ENCODE measurements around the gene ARVCF.
"Not testable (repeated sequence)": the region's sequence is repeated elsewhere in the genome, so short reads cannot be mapped to it uniquely, and the experiment has no call there.

The ARVCF gene

DNA sequence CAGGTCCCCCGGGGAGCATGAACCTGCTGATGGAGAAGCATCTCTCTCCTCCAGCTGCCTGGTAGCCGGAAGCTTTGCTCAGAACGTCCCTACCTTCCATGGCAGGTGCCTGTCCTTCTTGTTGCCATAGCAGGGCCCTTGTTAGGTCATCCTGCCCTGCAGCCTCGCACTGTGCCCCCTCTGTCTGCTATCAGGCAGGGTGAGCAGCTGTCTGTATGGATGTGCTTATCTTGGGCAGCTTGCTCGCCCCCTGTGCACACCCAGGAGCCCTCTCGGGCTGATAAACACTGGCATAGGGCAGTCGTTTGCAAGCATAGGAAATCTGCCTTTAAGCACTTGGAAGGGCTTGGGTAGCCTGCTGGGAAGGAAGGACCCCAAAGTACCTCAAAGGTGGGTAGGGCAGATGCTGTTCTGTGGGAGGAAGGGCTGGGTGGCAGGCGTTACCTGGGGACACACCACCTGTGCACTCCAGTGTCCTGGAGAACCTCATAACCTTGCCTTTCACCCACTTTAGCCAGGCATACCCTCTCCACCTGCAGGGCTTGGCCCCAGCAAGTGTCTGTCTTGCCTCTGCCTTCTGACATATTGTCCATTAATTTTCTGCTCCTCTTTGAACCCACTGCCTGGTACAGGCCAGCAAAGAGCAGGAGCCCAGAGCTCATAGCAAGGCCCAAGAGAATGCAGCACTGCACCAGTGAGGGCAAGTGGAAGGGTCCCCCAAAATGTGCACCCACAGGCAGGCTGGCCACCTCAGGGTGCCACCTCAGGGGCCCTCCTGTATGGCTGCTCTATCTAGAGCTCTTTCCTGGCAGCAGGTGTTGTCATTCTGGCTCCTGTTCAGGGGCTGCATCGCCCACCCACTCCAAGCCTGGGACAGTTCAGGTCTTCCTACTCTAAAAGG, 83.0 kb downstream of the ARVCF start:
- H3K27me3 ChIP-seq (replicated peaks; ENCODE audit: control insufficient read depth, insufficient read depth, low read length, poor library complexity, severe bottlenecking), result no peaks in the 10 kb centered on the region
- H3K27ac ChIP-seq (ENCODE audit: insufficient read depth, low read length, poor library complexity, severe bottlenecking), result no peak overlapping the region
- no peaks in the 10 kb centered on the region for H3K4me1 ChIP-seq (ENCODE audit: control insufficient read depth, insufficient read depth, low read length, poor library complexity, severe bottlenecking)
- peaks cover 3% of the 10 kb centered on the region for H3K36me3 ChIP-seq (ENCODE audit: control insufficient read depth, insufficient read depth, low read length)
- H3K4me3 ChIP-seq (ENCODE audit: insufficient read depth, low read depth, low read length, poor library complexity, severe bottlenecking), result no peak overlapping the region
- DNase-seq, result no peak
- H3K9me3 ChIP-seq (ENCODE audit: control insufficient read depth, low read length), result no peaks in the 10 kb centered on the region

GRCh38 chr22:19932367-19933206, 84.0 kb downstream of the ARVCF start:
- H3K27me3 ChIP-seq (replicated peaks; ENCODE audit: control insufficient read depth, insufficient read depth, low read length, poor library complexity, severe bottlenecking), result no peaks in the 10 kb centered on the region
- no peak overlapping the region for H3K4me3 ChIP-seq (ENCODE audit: insufficient read depth, low read depth, low read length, poor library complexity, severe bottlenecking)
- no peak for DNase-seq
- H3K36me3 ChIP-seq (ENCODE audit: control insufficient read depth, insufficient read depth, low read length), result peaks cover 3% of the 10 kb centered on the region
- no peaks in the 10 kb centered on the region for H3K4me1 ChIP-seq (ENCODE audit: control insufficient read depth, insufficient read depth, low read length, poor library complexity, severe bottlenecking)
- H3K27ac ChIP-seq (ENCODE audit: insufficient read depth, low read length, poor library complexity, severe bottlenecking), result no peak overlapping the region
- no peaks in the 10 kb centered on the region for H3K9me3 ChIP-seq (ENCODE audit: control insufficient read depth, low read length)

DNA sequence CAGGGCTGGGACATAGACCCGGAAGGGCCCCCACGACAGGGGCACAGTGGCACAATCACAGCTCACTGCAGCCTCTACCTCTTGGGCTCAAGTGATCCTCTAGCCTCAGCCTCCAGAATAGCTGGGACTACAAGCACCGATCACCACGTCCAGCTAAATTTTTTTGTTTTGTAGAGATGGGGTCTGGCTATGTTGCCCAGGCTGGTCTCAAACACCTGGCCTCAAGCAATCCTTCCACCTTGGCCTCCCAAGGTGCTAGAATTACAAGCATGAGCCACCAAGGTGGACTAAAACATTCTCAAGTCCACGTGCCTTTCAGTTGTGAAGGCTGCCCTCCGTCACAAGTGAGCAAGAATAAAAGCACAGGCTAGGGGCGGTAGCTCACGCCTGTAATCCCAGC, 85.1 kb downstream of the ARVCF start:
- H3K36me3 ChIP-seq (ENCODE audit: control insufficient read depth, insufficient read depth, low read length), result peaks cover under 1% of the 10 kb centered on the region
- no peaks in the 10 kb centered on the region for H3K4me1 ChIP-seq (ENCODE audit: control insufficient read depth, insufficient read depth, low read length, poor library complexity, severe bottlenecking)
- DNase-seq, result no peak
- no peak overlapping the region for H3K27ac ChIP-seq (ENCODE audit: insufficient read depth, low read length, poor library complexity, severe bottlenecking)
- H3K4me3 ChIP-seq (ENCODE audit: insufficient read depth, low read depth, low read length, poor library complexity, severe bottlenecking), result no peak overlapping the region
- no peaks in the 10 kb centered on the region for H3K27me3 ChIP-seq (replicated peaks; ENCODE audit: control insufficient read depth, insufficient read depth, low read length, poor library complexity, severe bottlenecking)
- H3K9me3 ChIP-seq (ENCODE audit: control insufficient read depth, low read length), result no peaks in the 10 kb centered on the region

- H3K27ac ChIP-seq (ENCODE audit: insufficient read depth, low read length, poor library complexity, severe bottlenecking), result no peak overlapping the region
- DNase-seq, result no peak
Measured at GRCh38 chr22:19930551-19931486, 85.8 kb downstream of the ARVCF start.

DNA sequence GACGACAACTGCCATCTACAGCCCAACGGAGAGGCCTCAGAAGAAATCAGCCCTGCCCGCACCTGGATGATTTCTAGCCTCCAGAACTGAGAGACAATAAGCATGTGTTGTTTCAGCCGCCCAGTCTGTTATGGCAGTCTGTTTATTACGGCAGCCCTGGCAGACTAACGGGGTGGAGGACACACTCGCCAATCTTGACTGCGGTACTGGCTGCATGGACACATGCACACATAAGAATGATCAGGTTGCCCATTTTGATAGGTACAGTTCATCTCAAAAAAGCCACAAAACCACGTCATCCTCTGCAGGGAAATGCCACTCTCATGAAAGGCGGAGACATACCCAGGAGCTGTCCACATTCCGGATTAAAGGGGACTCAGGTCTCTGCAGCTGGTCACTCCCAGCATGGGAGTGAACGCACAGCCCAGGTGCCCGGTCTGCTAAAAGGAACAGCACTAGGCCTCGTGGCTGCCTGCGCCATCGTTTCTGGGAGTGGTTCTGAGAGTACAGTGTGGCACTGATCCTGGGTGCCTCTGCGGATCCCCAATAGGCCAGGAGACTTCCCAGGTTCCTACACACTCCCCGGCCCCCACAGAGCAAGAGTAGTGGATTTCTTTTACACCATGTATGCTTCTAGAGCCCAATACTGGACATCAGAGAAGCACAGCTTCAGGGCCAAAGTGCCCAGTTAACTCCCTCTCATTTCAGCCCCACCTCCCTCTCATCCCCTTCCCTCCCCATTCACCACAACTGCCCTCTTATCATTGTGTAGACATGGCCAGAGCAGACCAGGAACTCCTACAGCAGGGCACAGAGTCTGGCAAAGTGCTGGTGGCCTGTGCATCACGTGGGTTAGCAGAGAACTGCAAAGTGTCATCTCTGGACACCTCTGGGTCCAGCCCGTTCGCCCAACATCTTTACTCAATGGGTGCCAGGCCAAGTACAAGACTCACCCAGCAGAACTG, 86.8 kb downstream of the ARVCF start:
- no peaks in the 10 kb centered on the region for H3K27me3 ChIP-seq (replicated peaks; ENCODE audit: control insufficient read depth, insufficient read depth, low read length, poor library complexity, severe bottlenecking)
- H3K36me3 ChIP-seq (ENCODE audit: control insufficient read depth, insufficient read depth, low read length), result no peaks in the 10 kb centered on the region
- no peak for DNase-seq
- H3K4me1 ChIP-seq (ENCODE audit: control insufficient read depth, insufficient read depth, low read length, poor library complexity, severe bottlenecking), result no peaks in the 10 kb centered on the region
- H3K27ac ChIP-seq (ENCODE audit: insufficient read depth, low read length, poor library complexity, severe bottlenecking), result no peak overlapping the region
- H3K9me3 ChIP-seq (ENCODE audit: control insufficient read depth, low read length), result no peaks in the 10 kb centered on the region
- no peak overlapping the region for H3K4me3 ChIP-seq (ENCODE audit: insufficient read depth, low read depth, low read length, poor library complexity, severe bottlenecking)

More at GRCh38 chr22:19930551-19931486, 85.8 kb downstream of the ARVCF start:
- no peaks in the 10 kb centered on the region for H3K27me3 ChIP-seq (replicated peaks; ENCODE audit: control insufficient read depth, insufficient read depth, low read length, poor library complexity, severe bottlenecking)
- no peaks in the 10 kb centered on the region for H3K9me3 ChIP-seq (ENCODE audit: control insufficient read depth, low read length)
- H3K4me1 ChIP-seq (ENCODE audit: control insufficient read depth, insufficient read depth, low read length, poor library complexity, severe bottlenecking), result no peaks in the 10 kb centered on the region
- H3K4me3 ChIP-seq (ENCODE audit: insufficient read depth, low read depth, low read length, poor library complexity, severe bottlenecking), result no peak overlapping the region
- no peaks in the 10 kb centered on the region for H3K36me3 ChIP-seq (ENCODE audit: control insufficient read depth, insufficient read depth, low read length)

GRCh38 chr22:19928207-19928606, 88.4 kb downstream of the ARVCF start:
- DNase-seq, result no peak
- no peak overlapping the region for H3K4me3 ChIP-seq (ENCODE audit: insufficient read depth, low read depth, low read length, poor library complexity, severe bottlenecking)
- no peak overlapping the region for H3K27ac ChIP-seq (ENCODE audit: insufficient read depth, low read length, poor library complexity, severe bottlenecking)
- peaks cover 7% of the 10 kb centered on the region for H3K36me3 ChIP-seq (ENCODE audit: control insufficient read depth, insufficient read depth, low read length)
- H3K4me1 ChIP-seq (ENCODE audit: control insufficient read depth, insufficient read depth, low read length, poor library complexity, severe bottlenecking), result no peaks in the 10 kb centered on the region
- no peaks in the 10 kb centered on the region for H3K27me3 ChIP-seq (replicated peaks; ENCODE audit: control insufficient read depth, insufficient read depth, low read length, poor library complexity, severe bottlenecking)
- H3K9me3 ChIP-seq (ENCODE audit: control insufficient read depth, low read length), result no peaks in the 10 kb centered on the region

DNA sequence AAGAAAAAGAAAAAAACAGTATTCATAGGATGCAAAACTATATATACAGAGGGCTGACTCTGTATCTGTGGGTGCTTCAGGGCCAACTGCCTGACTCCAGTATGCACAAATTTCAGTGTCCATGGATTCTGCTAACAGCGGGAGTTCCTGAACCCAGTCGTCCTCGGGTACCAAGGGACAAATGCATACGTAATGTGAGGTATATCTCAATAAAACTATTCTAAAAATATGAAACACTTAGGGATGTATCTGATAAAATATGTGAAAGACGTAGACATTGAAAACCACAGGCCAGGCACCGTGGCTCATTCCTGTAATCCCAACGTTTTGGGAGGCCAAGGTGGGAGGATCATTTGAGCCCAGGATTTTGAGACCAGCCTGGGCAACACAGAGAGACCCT, 88.9 kb downstream of the ARVCF start:
- H3K36me3 ChIP-seq (ENCODE audit: control insufficient read depth, insufficient read depth, low read length), result peaks cover 7% of the 10 kb centered on the region
- DNase-seq, result no peak
- H3K4me3 ChIP-seq (ENCODE audit: insufficient read depth, low read depth, low read length, poor library complexity, severe bottlenecking), result no peak overlapping the region
- no peaks in the 10 kb centered on the region for H3K9me3 ChIP-seq (ENCODE audit: control insufficient read depth, low read length)
- H3K27me3 ChIP-seq (replicated peaks; ENCODE audit: control insufficient read depth, insufficient read depth, low read length, poor library complexity, severe bottlenecking), result no peaks in the 10 kb centered on the region
- H3K4me1 ChIP-seq (ENCODE audit: control insufficient read depth, insufficient read depth, low read length, poor library complexity, severe bottlenecking), result no peaks in the 10 kb centered on the region
- H3K27ac ChIP-seq (ENCODE audit: insufficient read depth, low read length, poor library complexity, severe bottlenecking), result no peak overlapping the region

- H3K27ac ChIP-seq (ENCODE audit: insufficient read depth, low read length, poor library complexity, severe bottlenecking); H3K27me3 ChIP-seq (replicated peaks; ENCODE audit: control insufficient read depth, insufficient read depth, low read length, poor library complexity, severe bottlenecking); H3K9me3 ChIP-seq (ENCODE audit: control insufficient read depth, low read length); H3K36me3 ChIP-seq (ENCODE audit: control insufficient read depth, insufficient read depth, low read length); H3K4me3 ChIP-seq (ENCODE audit: insufficient read depth, low read depth, low read length, poor library complexity, severe bottlenecking); DNase-seq; H3K4me1 ChIP-seq (ENCODE audit: control insufficient read depth, insufficient read depth, low read length, poor library complexity, severe bottlenecking): not testable (repeated sequence)
Measured at GRCh38 chr22:19926028-19926427, 90.6 kb downstream of the ARVCF start.

Measured in effector memory CD4-positive, alpha-beta T cell (primary cell).